GM21619 (cell line): ENCODE measurements around the gene WDFY4.

Experiments used
- ATAC-seq: cut with Tn5 transposase; IDR thresholded peaks from one replicate; pipeline ENCODE4 v1.9.1; 2021; ENCODE audit not compliant: unreplicated experiment

Gene WDFY4

GRCh38 chr10:48684463-48684791, 246 bp upstream of the WDFY4 start:
- ATAC-seq = no peak

GRCh38 chr10:48685731-48686130, 1.1 kb downstream of the WDFY4 start:
- no peak for ATAC-seq

GRCh38 chr10:48690791-48691660, 6.4 kb downstream of the WDFY4 start:
- ATAC-seq = no peak

- ATAC-seq = no peak
Observed at GRCh38 chr10:48691812-48692528, 7.3 kb downstream of the WDFY4 start.

GRCh38 chr10:48692748-48693147, 8.1 kb downstream of the WDFY4 start:
- ATAC-seq = no peak

- ATAC-seq = no peak
Observed at GRCh38 chr10:48693206-48693605, 8.5 kb downstream of the WDFY4 start.

- ATAC-seq = no peak
Observed at GRCh38 chr10:48694371-48695030, 9.8 kb downstream of the WDFY4 start.

GRCh38 chr10:48695636-48696534, 11.2 kb downstream of the WDFY4 start:
- ATAC-seq = no peak

- no peak for ATAC-seq
Observed at GRCh38 chr10:48696535-48696873, 11.8 kb downstream of the WDFY4 start.

- ATAC-seq = no peak
Observed at GRCh38 chr10:48697091-48697490, 12.4 kb downstream of the WDFY4 start.

GRCh38 chr10:48697821-48698764, 13.4 kb downstream of the WDFY4 start:
- no peak for ATAC-seq

- ATAC-seq = peak; percentile 46
Observed at GRCh38 chr10:48699011-48699627, 14.4 kb downstream of the WDFY4 start.

- ATAC-seq = no peak
Observed at GRCh38 chr10:48700071-48700470, 15.4 kb downstream of the WDFY4 start.

- ATAC-seq = no peak
Observed at GRCh38 chr10:48700493-48700892, 15.8 kb downstream of the WDFY4 start.

- no peak for ATAC-seq
Observed at GRCh38 chr10:48701139-48701901, 16.6 kb downstream of the WDFY4 start.

GRCh38 chr10:48701941-48702340, 17.3 kb downstream of the WDFY4 start:
- ATAC-seq = no peak

GRCh38 chr10:48703531-48704122, 19.0 kb downstream of the WDFY4 start:
- ATAC-seq = no peak

GRCh38 chr10:48704156-48704555, 19.5 kb downstream of the WDFY4 start:
- ATAC-seq = no peak
